ENCODE data around the gene APBA2. TPM values are rescaled to one million over a fixed set of nuclear protein-coding genes. Genes with fewer than 3 reads are reported as not detected.

Gene APBA2
- polyA plus RNA-seq, 2 of the 4 experiments (the other 2 are of a cell fraction), result 11.4 to 12.6 TPM

DNA sequence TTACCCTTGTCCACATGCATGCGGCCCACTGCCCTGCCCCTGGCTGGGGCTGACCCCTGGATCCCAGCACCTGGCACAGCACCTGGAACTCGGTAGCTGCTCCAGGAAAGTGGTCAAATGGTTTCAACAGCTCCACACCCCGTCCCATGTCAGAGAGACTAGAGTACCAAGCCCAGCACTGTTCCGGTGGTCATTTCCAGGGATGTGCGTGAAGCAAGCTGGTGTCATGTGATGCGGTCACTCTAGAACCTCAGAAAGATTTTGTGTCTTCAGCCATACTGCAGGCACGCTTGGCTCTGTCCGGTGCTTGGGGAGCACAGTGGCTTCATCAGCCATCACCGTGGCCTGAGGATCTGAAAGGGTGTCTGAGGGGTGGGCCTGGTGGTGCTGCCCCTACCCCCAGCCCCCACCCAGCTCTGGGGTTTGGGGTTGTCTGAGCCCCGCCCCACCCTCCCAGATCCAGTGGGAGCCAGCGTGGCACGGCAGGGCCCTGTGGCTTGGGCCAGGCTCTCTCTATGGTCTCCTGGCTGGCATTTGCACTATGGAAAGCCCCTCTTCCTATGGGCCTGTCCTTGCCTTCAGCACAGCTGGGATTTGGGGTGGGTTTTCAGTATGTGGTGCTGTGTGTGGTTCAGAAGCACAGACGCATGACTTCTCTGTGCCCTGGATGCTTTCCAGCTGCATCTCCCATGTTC, 15.3 kb downstream of the APBA2 start:
- no peak for FAIRE-seq
- CTCF ChIA-PET, result interaction anchor here (1.2 kb wide), 1 partner anchor 59 kb away, joined by 3 read pairs; no protein-coding TSS in a partner anchor
- TF ChIP-seq ZNF302 (CRISPR knock-in tag; IDR thresholded peaks at IDR 0.05) (no peak), EHF (CRISPR knock-in tag; IDR thresholded peaks at IDR 0.05) (no peak), BCL3 (IDR thresholded peaks at IDR 0.05) (no peak), CBX8 (IDR thresholded peaks at IDR 0.05) (no peak), TFCP2L1 (CRISPR knock-in tag; IDR thresholded peaks at IDR 0.05) (no peak), MAZ (IDR thresholded peaks at IDR 0.05; ENCODE audit: borderline replicate concordance, low read depth, low read length) (no peak), HEYL (CRISPR knock-in tag; IDR thresholded peaks at IDR 0.05) (no peak), FOSB (CRISPR knock-in tag; IDR thresholded peaks at IDR 0.05) (no peak), FOXS1 (CRISPR knock-in tag; IDR thresholded peaks at IDR 0.05) (no peak), CEBPB (IDR thresholded peaks at IDR 0.05) (no peak), CHD2 (IDR thresholded peaks at IDR 0.05; ENCODE audit: low read length, partially characterized antibody) (no peak), NFE2L2 (conservative IDR thresholded peaks at IDR 0.05; ENCODE audit: low read length) (no peak)
- TF ChIP-seq, protein P1, sequence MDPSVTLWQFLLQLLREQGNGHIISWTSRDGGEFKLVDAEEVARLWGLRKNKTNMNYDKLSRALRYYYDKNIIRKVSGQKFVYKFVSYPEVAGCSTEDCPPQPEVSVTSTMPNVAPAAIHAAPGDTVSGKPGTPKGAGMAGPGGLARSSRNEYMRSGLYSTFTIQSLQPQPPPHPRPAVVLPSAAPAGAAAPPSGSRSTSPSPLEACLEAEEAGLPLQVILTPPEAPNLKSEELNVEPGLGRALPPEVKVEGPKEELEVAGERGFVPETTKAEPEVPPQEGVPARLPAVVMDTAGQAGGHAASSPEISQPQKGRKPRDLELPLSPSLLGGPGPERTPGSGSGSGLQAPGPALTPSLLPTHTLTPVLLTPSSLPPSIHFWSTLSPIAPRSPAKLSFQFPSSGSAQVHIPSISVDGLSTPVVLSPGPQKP (IDR thresholded peaks at IDR 0.05; ENCODE audit: low read depth, low read length), result no peak
- TF ChIP-seq, protein P2, sequence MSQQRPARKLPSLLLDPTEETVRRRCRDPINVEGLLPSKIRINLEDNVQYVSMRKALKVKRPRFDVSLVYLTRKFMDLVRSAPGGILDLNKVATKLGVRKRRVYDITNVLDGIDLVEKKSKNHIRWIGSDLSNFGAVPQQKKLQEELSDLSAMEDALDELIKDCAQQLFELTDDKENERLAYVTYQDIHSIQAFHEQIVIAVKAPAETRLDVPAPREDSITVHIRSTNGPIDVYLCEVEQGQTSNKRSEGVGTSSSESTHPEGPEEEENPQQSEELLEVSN (IDR thresholded peaks at IDR 0.05; ENCODE audit: borderline replicate concordance, low read depth), result no peak
- no peak for ATAC-seq
- Histone ChIP-seq H3K4me2 (no peak overlapping the region), H3K4me3 (no peak overlapping the region), H3K27ac (no peak overlapping the region), H3K9me3 (no peaks in the 10 kb centered on the region), H3K4me1 (peaks cover 8% of the 10 kb centered on the region; the same call in 2 of the 3 replicates)
- DNase-seq (ENCODE audit: low read depth in 1 of 2, low spot score in 1 of 2), result no peak
- 88% methylated on average over 13 of the region's 13 CpGs for WGBS (ENCODE audit: missing lambda C conversion rate)
- POLR2A ChIA-PET, result no interaction called here

DNA sequence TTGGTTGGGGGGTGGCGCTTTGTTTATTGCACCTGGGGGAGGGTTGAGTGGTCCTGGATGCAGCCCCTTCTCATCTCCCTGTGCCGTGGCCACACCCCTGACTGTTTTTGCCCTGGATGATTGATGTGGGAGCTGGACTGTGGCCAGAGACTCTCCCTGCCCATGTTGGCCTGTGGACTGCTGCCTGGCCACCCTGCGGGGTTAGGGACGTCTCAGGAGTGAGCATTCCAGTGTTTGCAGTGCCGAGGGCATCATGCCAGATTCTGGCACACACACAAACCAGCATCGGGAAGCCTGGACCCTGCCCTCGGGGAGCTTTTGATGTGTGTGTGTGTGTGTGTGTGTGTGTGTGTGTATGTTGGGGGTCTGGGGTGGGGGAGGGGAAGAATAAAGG, 15.8 kb downstream of the APBA2 start:
- CTCF ChIA-PET, result interaction anchor here (1.2 to 1.5 kb wide), 3 partner anchors 11 to 59 kb away, joined by 3 to 4 read pairs (median 3); no protein-coding TSS in a partner anchor
- no peak for FAIRE-seq

GRCh38 chr15:28901987-28902745, 16.4 kb downstream of the APBA2 start:
- ChIA-PET POLR2A (no interaction called here), CTCF (interaction anchor here (1.2 to 2.4 kb wide), 4 partner anchors 11 to 202 kb away, joined by 3 to 7 read pairs (median 4); no protein-coding TSS in a partner anchor)
- ATAC-seq (peak in 1 of 2 experiments; percentile 74; a peak in 3 of 6 replicates), FAIRE-seq (no peak), DNase-seq (ENCODE audit: low read depth in 1 of 2, low spot score in 1 of 2) (peak in 1 of 2 experiments; percentile 32)
- no peak overlapping the region for H3K4me3 ChIP-seq
- no peaks in the 10 kb centered on the region for H3K9me3 ChIP-seq
- TF ChIP-seq CTCF (IDR thresholded peaks at IDR 0.05), result 0 out of 3 replicates have a peak, but pooled peaks have one; percentile 11
- TF ChIP-seq, protein P3, sequence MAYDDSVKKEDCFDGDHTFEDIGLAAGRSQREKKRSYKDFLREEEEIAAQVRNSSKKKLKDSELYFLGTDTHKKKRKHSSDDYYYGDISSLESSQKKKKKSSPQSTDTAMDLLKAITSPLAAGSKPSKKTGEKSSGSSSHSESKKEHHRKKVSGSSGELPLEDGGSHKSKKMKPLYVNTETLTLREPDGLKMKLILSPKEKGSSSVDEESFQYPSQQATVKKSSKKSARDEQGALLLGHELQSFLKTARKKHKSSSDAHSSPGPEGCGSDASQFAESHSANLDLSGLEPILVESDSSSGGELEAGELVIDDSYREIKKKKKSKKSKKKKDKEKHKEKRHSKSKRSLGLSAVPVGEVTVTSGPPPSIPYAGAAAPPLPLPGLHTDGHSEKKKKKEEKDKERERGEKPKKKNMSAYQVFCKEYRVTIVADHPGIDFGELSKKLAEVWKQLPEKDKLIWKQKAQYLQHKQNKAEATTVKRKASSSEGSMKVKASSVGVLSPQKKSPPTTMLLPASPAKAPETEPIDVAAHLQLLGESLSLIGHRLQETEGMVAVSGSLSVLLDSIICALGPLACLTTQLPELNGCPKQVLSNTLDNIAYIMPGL (CRISPR knock-in tag; IDR thresholded peaks at IDR 0.05; ENCODE audit: borderline replicate concordance), result no peak
- peaks cover 1% of the 10 kb centered on the region; the same call in 1 of the 3 replicates for H3K4me1 ChIP-seq
- no peak overlapping the region for H3K27ac ChIP-seq
- 80% methylated on average over 14 of the region's 14 CpGs for WGBS (ENCODE audit: missing lambda C conversion rate)
- H3K4me2 ChIP-seq, result no peak overlapping the region

More for the DNA sequence above, 15.8 kb downstream of the APBA2 start:
- TF ChIP-seq TP53 (CRISPR knock-in tag; IDR thresholded peaks at IDR 0.05) (no peak), HES2 (IDR thresholded peaks at IDR 0.05) (no peak), CEBPB (IDR thresholded peaks at IDR 0.05) (no peak), BHLHE40 (IDR thresholded peaks at IDR 0.05; ENCODE audit: low read depth, low read length) (no peak), PHF8 (IDR thresholded peaks at IDR 0.05; ENCODE audit: borderline replicate concordance, low read depth) (no peak), ZNF302 (CRISPR knock-in tag; IDR thresholded peaks at IDR 0.05) (no peak), MAFK (IDR thresholded peaks at IDR 0.05; ENCODE audit: partially characterized antibody) (no peak)
- H3K27ac ChIP-seq, result no peak overlapping the region
- ATAC-seq (no peak), DNase-seq (ENCODE audit: low read depth in 1 of 2, low spot score in 1 of 2) (no peak)
- no peak overlapping the region for H3K4me2 ChIP-seq
- no peaks in the 10 kb centered on the region for H3K9me3 ChIP-seq
- POLR2A ChIA-PET, result no interaction called here
- 70% methylated on average over 4 of the region's 7 CpGs for WGBS (ENCODE audit: missing lambda C conversion rate)
- H3K4me3 ChIP-seq, result no peak overlapping the region
- H3K4me1 ChIP-seq, result peaks cover 7% of the 10 kb centered on the region; the same call in 2 of the 3 replicates
